BLaER1 (cell line): ENCODE measurements around the gene ZNF587B.
A peak's percentile ranks its signal among the peaks of the same experiment; 100 is the strongest.
"Not testable (repeated sequence)": the region's sequence is repeated elsewhere in the genome, so short reads cannot be mapped to it uniquely, and the experiment has no call there.

ENCODE experiments used
- H3K27ac ChIP-seq: shearing (Covaris generic); formaldehyde crosslinking; 2 replicates; pipeline ENCODE4 v1.8.1; 2022
- H3K27me3 ChIP-seq: shearing (Covaris generic); formaldehyde crosslinking; 2 replicates; pipeline ENCODE4 v1.8.1; 2022
- H3K36me3 ChIP-seq: shearing (Covaris generic); formaldehyde crosslinking; 2 replicates; pipeline ENCODE4 v1.8.1; 2022
- H3K4me1 ChIP-seq: shearing (Covaris generic); formaldehyde crosslinking; 2 replicates; pipeline ENCODE4 v1.8.1; 2022
- H3K4me2 ChIP-seq: shearing (Covaris generic); formaldehyde crosslinking; 2 replicates; pipeline ENCODE4 v1.8.1; 2022
- H3K4me3 ChIP-seq: shearing (Covaris generic); formaldehyde crosslinking; 2 replicates; pipeline ENCODE4 v1.8.1; 2022
- H3K9ac ChIP-seq: shearing (Covaris generic); formaldehyde crosslinking; 2 replicates; pipeline ENCODE4 v1.8.1; 2022
- H3K9me3 ChIP-seq: shearing (Covaris generic); formaldehyde crosslinking; 2 replicates; pipeline ENCODE4 v1.8.1; 2022
- H4K20me1 ChIP-seq: shearing (Covaris generic); formaldehyde crosslinking; 2 replicates; pipeline ENCODE4 v1.8.1; 2022
- Cebpa-rat ChIP-seq: shearing (Covaris generic); IDR thresholded peaks from 2 replicates; pipeline ENCODE4 v1.8.1; 2022

The ZNF587B gene

DNA sequence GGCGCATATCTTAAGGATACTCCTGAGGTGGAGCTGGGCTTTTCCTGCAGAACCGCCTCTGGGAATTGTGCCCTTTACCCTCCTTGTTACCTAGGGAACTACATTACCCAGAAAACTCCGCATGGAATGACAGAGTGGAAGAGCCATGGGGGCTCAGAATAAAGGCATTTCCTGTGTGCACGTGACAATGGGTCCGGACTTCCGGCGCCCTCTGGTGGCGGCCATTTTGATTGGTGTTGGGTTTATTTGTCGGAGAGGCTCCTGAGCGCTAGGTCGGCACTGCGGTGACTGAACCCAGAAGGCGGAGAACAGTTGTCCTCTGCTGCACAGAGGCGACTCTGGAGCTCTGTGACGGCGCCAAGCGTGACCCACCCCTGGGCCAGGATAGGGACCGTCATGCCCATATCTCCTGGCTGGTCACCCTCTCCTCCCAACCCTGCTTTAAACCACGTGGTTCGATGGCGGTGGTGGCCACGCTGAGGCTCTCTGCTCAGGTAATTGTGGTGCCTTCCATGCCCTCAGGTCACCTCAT is at the start of gene ZNF587B:
TSS of gene ZNF587B (plus strand) at position 229 of the 532 bp plus-strand sequence. CDS start at position 459, 230 bp downstream.
- Histone ChIP-seq H3K4me3 (no peak within 1 kb of the TSS), H3K36me3 (peaks cover 73% of the 10 kb centered on the region), H3K4me2 (no peak within 1 kb of the TSS), H4K20me1 (peaks cover 69% of the 10 kb centered on the region), H3K27me3 (no peaks in the 10 kb centered on the region), H3K9me3 (peaks cover 12% of the 10 kb centered on the region; the same call in 1 of the 2 replicates), H3K9ac (no peak within 1 kb of the TSS), H3K4me1 (no peaks in the 10 kb centered on the region), H3K27ac (no peak within 1 kb of the TSS)
- TF ChIP-seq Cebpa-rat: no peak

DNA sequence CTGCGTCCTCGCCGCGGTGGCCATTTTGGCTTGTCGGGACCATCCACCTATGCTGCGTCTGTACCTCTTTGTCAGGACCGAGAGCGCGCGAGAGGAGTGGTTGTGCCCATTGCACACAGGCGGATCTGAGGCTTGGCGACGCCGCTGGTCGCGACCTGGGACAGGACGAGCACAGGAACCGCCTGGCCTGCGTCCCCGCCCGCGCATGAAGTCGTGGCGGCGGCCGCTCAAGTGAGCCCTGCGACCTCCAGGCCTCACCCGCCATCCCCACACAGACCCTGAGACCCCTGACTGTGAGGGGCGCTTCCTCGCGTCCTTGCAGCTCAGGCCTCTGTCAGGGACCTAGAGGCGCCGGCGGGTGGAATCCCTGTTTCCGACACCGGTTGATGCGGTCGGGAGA is 43.8 kb upstream of the ZNF587B start:
- Histone ChIP-seq H4K20me1 (peaks cover 58% of the 10 kb centered on the region), H3K27me3 (no peaks in the 10 kb centered on the region), H3K4me2 (no peak overlapping the region), H3K9ac (no peak overlapping the region), H3K4me3 (no peak overlapping the region), H3K36me3 (peaks cover 95% of the 10 kb centered on the region), H3K4me1 (no peaks in the 10 kb centered on the region), H3K27ac (no peak overlapping the region), H3K9me3 (peaks cover 55% of the 10 kb centered on the region)
- TF ChIP-seq Cebpa-rat: no peak

DNA sequence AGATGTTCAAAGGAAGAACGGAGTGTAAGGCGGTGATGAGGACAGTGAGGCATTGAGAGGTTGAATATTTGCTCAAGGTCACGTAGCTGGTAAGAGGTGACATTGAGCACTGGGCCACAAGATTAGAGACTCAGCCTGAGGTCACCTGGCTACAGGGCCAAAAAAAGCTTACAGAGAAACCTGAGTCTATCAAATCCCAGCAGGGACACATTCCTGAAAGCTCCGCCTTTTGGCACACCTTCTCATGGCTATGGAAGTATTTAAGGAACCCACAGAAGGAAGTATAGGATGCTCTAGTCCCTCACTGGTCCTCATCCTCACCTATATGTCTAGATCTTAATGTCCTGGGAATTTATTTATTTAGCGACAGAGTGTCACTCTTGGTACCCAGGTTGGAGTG is 43.2 kb upstream of the ZNF587B start:
- no peak overlapping the region for H3K9ac ChIP-seq
- H4K20me1 ChIP-seq: peaks cover 62% of the 10 kb centered on the region
- H3K4me2 ChIP-seq: no peak overlapping the region
- TF ChIP-seq Cebpa-rat: no peak
- no peak overlapping the region for H3K27ac ChIP-seq
- H3K4me1 ChIP-seq: no peaks in the 10 kb centered on the region
- H3K36me3 ChIP-seq: peaks cover 94% of the 10 kb centered on the region
- H3K27me3 ChIP-seq: no peaks in the 10 kb centered on the region
- no peak overlapping the region for H3K4me3 ChIP-seq
- H3K9me3 ChIP-seq: peaks cover 49% of the 10 kb centered on the region

DNA sequence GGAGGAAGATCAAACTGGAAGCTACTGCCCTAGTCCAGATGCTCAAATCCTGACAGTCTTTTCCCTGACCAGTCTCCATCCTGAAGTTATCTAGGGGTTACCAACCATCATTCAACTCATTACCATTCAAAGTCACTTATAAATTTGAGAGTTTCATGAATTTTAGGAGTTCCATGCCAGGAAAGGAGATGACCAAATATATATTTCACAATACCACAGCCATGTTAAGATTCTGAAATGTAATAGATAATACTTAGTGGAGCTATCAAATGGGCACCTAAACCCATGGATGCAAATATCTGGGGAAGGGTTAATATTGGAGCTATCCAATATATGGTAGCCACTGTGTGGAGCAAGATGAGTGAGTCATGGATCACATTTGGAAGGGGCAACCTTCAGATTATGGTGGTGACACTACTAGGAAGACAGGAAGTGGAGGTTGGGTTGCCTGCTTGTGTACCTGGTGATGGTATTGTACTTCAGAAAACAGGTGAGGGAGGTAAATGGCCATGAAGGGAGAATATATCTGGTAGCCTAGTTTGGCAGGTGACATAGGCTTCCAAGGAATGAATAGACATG is 41.9 kb upstream of the ZNF587B start:
- H4K20me1 ChIP-seq: peaks cover 74% of the 10 kb centered on the region
- H3K9ac ChIP-seq: no peak overlapping the region
- no peak overlapping the region for H3K4me2 ChIP-seq
- H3K27me3 ChIP-seq: no peaks in the 10 kb centered on the region
- no peak for TF ChIP-seq Cebpa-rat
- H3K4me3 ChIP-seq: no peak overlapping the region
- H3K4me1 ChIP-seq: no peaks in the 10 kb centered on the region
- no peak overlapping the region for H3K27ac ChIP-seq
- H3K36me3 ChIP-seq: peaks cover 94% of the 10 kb centered on the region
- peaks cover 36% of the 10 kb centered on the region for H3K9me3 ChIP-seq

DNA sequence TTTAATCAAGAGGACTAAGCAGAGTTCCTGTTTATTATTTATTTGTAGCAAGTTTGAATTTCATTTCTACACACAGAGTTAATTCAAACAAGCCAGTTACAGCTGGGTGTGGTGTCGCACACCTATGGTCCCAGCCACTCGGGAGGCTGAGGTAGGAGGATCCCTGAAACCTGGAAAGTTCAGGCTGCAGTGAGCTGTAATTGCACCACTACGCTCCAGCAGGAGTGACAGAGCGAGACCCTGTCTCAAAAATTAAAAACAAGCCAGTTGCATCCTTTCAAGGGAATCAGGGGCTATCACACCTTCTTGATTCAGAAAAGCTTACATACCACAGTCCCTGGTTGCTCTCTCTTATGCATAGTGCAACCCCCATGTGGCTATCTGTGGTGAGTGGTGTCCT is 40.8 kb upstream of the ZNF587B start:
- Histone ChIP-seq H3K36me3 (peaks cover 92% of the 10 kb centered on the region), H3K27me3 (no peaks in the 10 kb centered on the region), H3K9me3 (peaks cover 25% of the 10 kb centered on the region), H3K4me3 (no peak overlapping the region), H3K4me1 (no peaks in the 10 kb centered on the region), H3K27ac (no peak overlapping the region), H4K20me1 (peaks cover 84% of the 10 kb centered on the region), H3K4me2 (no peak overlapping the region), H3K9ac (no peak overlapping the region)
- no peak for TF ChIP-seq Cebpa-rat

DNA sequence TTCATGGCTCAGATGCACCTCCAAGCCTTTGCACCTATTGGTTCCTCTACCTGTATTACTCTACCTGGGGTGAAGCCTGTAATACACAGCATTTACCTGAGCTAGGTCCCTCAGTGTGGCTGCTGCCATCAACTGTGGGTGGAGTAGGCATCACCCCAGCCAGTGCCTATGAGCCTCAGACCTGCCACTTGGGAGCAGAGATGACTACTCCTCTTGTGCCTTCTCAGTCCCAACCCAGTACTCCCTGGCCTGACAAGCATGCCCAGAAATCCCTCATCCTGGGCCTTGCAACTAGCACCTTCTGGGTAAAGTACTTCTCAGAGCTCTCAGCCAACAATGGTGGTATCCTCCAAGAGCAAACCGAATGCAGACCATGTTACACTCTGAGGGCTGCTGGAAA is 33.5 kb upstream of the ZNF587B start:
- not testable (repeated sequence) for H3K4me1 ChIP-seq, H3K9me3 ChIP-seq, H3K27ac ChIP-seq, H3K4me3 ChIP-seq, H3K9ac ChIP-seq, H3K4me2 ChIP-seq, H3K27me3 ChIP-seq
- Histone ChIP-seq H3K36me3 (peaks cover 79% of the 10 kb centered on the region), H4K20me1 (peaks cover 67% of the 10 kb centered on the region)

DNA sequence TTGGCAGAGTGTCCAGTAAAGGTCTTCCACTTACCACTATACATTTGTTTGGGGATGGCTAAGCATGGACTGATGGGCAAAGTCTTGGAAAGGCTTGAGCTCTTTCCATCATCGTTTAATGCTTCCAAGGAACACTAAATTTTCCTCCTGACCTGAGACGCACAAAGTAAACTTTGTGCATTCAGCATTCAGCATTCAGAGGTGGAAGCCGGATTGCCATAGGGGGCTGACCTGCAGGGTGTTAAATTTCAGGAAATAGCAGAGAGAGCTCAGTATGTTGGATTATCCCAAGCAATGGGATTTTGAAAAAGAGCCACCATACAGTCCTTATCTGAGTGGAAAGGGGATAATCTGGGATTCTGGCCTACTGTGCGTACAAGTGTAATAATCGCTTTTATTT is 29.4 kb upstream of the ZNF587B start:
- Histone ChIP-seq H3K9me3 (no peaks in the 10 kb centered on the region), H4K20me1 (peaks cover 57% of the 10 kb centered on the region), H3K4me2 (no peak overlapping the region), H3K27ac (no peak overlapping the region), H3K27me3 (no peaks in the 10 kb centered on the region), H3K4me3 (no peak overlapping the region), H3K4me1 (peaks cover 15% of the 10 kb centered on the region), H3K9ac (no peak overlapping the region), H3K36me3 (peaks cover 50% of the 10 kb centered on the region)
- TF ChIP-seq Cebpa-rat: no peak

DNA sequence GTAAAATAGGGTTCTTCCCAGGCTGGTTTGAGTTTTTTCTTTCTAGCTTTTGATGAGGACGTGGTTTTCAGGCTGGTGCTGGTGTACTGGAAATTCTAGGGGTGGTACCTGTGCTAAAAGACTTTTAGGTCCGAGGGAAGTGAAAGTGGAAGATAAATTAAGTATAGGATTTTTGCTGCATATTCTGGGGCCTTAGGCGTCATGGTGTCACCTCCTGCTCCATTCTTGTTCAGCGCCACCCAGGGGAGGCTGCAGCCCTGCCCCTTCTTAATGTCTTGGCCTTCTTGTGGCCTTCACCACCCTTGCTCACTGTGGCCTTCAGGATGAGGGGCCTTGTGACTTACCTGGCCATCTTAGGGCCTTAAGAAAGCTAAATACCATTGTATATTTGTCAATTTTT is 27.8 kb upstream of the ZNF587B start:
- H3K36me3 ChIP-seq: peaks cover 51% of the 10 kb centered on the region
- H3K27ac ChIP-seq: no peak overlapping the region
- H4K20me1 ChIP-seq: peaks cover 61% of the 10 kb centered on the region
- peaks cover 15% of the 10 kb centered on the region for H3K4me1 ChIP-seq
- TF ChIP-seq Cebpa-rat: no peak
- H3K9me3 ChIP-seq: no peaks in the 10 kb centered on the region
- no peak overlapping the region for H3K4me3 ChIP-seq
- no peak overlapping the region for H3K4me2 ChIP-seq
- H3K9ac ChIP-seq: no peak overlapping the region
- H3K27me3 ChIP-seq: no peaks in the 10 kb centered on the region

DNA sequence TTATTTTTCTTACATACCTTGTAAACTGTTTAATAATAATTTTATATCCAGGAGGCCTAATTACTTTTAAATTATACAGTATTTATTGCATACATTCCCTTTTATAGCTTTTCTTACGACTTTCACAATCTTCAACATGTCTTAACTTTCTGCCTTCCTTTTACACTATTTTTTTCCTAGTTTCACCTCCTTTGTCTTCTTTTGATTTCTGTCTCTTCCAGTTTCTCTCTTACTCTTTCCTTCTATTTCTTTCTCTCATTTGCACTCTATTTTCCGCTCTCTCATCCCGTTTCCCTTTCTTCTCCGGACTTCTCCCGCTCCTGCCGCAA is 26.9 kb upstream of the ZNF587B start:
- peak overlapping the region; percentile 67 for H3K9ac ChIP-seq
- H3K9me3 ChIP-seq: no peaks in the 10 kb centered on the region
- H3K36me3 ChIP-seq: peaks cover 54% of the 10 kb centered on the region
- H3K4me3 ChIP-seq: peak overlapping the region; percentile 55
- H3K27ac ChIP-seq: peak overlapping the region; percentile 62; the same call in 1 of the 2 replicates
- no peak for TF ChIP-seq Cebpa-rat
- no peaks in the 10 kb centered on the region for H3K27me3 ChIP-seq
- peaks cover 71% of the 10 kb centered on the region for H4K20me1 ChIP-seq
- peak overlapping the region; percentile 73 for H3K4me2 ChIP-seq
- H3K4me1 ChIP-seq: peaks cover 15% of the 10 kb centered on the region

DNA sequence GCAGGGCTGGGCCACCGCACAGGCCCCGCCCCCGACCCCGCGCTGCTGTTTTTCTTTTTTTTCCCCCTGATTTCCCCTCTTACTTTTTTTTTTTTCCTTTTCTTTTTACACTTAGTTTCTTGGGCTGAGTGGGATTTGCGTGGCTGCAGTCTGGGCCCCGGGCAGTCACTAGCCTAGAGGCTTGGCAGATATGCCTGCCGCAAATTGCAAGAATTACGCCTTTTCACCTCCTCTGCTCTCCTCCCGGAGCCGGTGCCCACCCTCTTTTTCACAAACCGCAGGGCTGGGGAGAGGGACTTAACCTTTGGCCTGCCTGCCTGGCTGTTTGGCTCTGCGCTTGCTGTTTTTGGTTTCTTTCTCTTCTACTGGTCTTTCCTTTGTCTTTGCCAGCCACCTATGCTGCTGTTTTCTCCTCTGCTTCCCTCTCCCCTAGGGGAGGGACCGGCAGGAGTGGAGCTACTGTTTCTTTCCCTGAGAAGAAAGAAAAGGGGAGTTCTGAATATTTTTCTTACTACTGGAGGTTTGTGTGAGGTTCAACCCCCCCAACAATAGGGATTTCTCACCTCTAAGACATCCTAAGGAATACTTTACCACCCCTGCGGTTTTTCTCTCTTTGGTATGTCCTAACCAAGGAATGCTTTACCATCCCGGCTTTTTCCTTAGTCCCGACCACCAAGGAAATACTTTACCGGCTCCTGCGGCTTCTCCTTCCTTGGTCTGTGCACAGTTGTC is 26.3 kb upstream of the ZNF587B start:
- H3K27me3 ChIP-seq: no peaks in the 10 kb centered on the region
- peak overlapping the region; percentile 67 for H3K9ac ChIP-seq
- H4K20me1 ChIP-seq: peaks cover 71% of the 10 kb centered on the region
- H3K4me3 ChIP-seq: peak overlapping the region; percentile 55
- peak overlapping the region; percentile 73 for H3K4me2 ChIP-seq
- peaks cover 54% of the 10 kb centered on the region for H3K36me3 ChIP-seq
- H3K9me3 ChIP-seq: no peaks in the 10 kb centered on the region
- peak overlapping the region; percentile 62; the same call in 1 of the 2 replicates for H3K27ac ChIP-seq
- H3K4me1 ChIP-seq: peaks cover 15% of the 10 kb centered on the region
- TF ChIP-seq Cebpa-rat: no peak
